ENCODE data around the gene AGPAT3. TPM values are rescaled to one million over a fixed set of nuclear protein-coding genes. Genes with fewer than 3 reads are reported as not detected.

AGPAT3 gene
- total and polyA plus RNA-seq, 10 of the 15 experiments (the other 5 are each of a cell fraction or from before 2014, with no cell fraction given): 1.2 to 110 (median 30.8) TPM

DNA sequence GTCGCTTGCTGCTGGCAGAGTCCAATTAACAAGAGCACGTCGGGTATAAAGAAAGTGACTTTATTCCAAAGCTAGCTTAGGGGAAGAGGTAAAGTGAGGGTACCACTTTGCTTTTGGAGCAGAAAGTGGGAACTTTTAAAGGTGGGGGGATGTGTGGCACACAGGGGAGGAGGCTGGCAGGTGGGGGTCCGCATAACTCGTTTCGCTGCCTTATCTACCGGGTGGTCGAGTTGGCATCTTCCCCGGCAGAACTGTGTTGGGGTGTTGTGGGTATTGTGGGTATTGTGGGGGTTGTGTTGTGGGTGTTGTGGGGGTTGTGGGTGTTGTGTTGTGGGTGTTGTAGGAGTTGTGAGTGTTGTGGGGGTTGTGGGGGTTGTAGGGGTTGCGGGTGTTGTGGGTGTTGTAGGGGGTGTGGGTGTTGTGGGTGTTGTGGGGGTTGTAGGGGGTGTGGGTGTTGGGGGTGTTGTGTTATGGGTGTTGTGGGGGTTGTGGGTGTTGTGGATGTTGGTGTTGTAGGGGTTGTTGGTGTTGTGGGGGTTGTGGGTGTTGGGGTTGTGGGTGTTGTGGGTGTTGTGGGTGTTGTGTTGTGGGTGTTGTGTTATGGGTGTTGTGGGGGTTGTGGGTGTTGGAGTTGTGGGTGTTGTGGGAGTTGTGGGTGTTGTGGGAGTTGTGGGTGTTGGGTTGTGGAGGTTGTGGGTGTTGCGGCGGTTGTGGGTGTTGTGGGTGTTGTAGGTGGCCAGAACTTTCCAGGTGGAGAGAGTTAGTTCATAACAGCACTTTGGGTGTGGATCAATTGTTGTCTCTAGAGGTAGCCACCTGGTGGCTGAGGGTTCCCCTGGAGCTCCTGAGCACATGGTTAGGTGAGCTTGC, 52.7 kb downstream of the AGPAT3 start (continued):
- no peak for TF ChIP-seq ETV6 (conservative IDR thresholded peaks at IDR 0.05 in 1 of 2, IDR thresholded peaks at IDR 0.05 in 1 of 2; ENCODE audit: borderline replicate concordance in 1 of 2, low read depth in 1 of 2)
- TF ChIP-seq TCF7 (IDR thresholded peaks at IDR 0.05; ENCODE audit: borderline replicate concordance): no peak
- TF ChIP-seq, protein P1, sequence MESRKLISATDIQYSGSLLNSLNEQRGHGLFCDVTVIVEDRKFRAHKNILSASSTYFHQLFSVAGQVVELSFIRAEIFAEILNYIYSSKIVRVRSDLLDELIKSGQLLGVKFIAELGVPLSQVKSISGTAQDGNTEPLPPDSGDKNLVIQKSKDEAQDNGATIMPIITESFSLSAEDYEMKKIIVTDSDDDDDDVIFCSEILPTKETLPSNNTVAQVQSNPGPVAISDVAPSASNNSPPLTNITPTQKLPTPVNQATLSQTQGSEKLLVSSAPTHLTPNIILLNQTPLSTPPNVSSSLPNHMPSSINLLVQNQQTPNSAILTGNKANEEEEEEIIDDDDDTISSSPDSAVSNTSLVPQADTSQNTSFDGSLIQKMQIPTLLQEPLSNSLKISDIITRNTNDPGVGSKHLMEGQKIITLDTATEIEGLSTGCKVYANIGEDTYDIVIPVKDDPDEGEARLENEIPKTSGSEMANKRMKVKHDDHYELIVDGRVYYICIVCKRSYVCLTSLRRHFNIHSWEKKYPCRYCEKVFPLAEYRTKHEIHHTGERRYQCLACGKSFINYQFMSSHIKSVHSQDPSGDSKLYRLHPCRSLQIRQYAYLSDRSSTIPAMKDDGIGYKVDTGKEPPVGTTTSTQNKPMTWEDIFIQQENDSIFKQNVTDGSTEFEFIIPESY (IDR thresholded peaks at IDR 0.05): no peak
- TF ChIP-seq KDM1A (IDR thresholded peaks at IDR 0.05; ENCODE audit: borderline replicate concordance): no peak
- TF ChIP-seq CREM (IDR thresholded peaks at IDR 0.05; ENCODE audit: low read depth): no peak
- peak; percentile 37; the same call in 1 of the 2 replicates for TF ChIP-seq RAD21 (IDR thresholded peaks at IDR 0.05; ENCODE audit: insufficient read depth, low read depth, low read length)
- TF ChIP-seq, protein P2, sequence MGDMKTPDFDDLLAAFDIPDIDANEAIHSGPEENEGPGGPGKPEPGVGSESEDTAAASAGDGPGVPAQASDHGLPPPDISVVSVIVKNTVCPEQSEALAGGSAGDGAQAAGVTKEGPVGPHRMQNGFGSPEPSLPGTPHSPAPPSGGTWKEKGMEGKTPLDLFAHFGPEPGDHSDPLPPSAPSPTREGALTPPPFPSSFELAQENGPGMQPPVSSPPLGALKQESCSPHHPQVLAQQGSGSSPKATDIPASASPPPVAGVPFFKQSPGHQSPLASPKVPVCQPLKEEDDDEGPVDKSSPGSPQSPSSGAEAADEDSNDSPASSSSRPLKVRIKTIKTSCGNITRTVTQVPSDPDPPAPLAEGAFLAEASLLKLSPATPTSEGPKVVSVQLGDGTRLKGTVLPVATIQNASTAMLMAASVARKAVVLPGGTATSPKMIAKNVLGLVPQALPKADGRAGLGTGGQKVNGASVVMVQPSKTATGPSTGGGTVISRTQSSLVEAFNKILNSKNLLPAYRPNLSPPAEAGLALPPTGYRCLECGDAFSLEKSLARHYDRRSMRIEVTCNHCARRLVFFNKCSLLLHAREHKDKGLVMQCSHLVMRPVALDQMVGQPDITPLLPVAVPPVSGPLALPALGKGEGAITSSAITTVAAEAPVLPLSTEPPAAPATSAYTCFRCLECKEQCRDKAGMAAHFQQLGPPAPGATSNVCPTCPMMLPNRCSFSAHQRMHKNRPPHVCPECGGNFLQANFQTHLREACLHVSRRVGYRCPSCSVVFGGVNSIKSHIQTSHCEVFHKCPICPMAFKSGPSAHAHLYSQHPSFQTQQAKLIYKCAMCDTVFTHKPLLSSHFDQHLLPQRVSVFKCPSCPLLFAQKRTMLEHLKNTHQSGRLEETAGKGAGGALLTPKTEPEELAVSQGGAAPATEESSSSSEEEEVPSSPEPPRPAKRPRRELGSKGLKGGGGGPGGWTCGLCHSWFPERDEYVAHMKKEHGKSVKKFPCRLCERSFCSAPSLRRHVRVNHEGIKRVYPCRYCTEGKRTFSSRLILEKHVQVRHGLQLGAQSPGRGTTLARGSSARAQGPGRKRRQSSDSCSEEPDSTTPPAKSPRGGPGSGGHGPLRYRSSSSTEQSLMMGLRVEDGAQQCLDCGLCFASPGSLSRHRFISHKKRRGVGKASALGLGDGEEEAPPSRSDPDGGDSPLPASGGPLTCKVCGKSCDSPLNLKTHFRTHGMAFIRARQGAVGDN (IDR thresholded peaks at IDR 0.05): no peak
- no peak for TF ChIP-seq POLR2AphosphoS5 (IDR thresholded peaks at IDR 0.05; ENCODE audit: low read length)
- TF ChIP-seq, protein P3, sequence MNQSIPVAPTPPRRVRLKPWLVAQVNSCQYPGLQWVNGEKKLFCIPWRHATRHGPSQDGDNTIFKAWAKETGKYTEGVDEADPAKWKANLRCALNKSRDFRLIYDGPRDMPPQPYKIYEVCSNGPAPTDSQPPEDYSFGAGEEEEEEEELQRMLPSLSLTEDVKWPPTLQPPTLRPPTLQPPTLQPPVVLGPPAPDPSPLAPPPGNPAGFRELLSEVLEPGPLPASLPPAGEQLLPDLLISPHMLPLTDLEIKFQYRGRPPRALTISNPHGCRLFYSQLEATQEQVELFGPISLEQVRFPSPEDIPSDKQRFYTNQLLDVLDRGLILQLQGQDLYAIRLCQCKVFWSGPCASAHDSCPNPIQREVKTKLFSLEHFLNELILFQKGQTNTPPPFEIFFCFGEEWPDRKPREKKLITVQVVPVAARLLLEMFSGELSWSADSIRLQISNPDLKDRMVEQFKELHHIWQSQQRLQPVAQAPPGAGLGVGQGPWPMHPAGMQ (IDR thresholded peaks at IDR 0.05; ENCODE audit: borderline replicate concordance): peak; percentile 91
- TF ChIP-seq, protein P4, sequence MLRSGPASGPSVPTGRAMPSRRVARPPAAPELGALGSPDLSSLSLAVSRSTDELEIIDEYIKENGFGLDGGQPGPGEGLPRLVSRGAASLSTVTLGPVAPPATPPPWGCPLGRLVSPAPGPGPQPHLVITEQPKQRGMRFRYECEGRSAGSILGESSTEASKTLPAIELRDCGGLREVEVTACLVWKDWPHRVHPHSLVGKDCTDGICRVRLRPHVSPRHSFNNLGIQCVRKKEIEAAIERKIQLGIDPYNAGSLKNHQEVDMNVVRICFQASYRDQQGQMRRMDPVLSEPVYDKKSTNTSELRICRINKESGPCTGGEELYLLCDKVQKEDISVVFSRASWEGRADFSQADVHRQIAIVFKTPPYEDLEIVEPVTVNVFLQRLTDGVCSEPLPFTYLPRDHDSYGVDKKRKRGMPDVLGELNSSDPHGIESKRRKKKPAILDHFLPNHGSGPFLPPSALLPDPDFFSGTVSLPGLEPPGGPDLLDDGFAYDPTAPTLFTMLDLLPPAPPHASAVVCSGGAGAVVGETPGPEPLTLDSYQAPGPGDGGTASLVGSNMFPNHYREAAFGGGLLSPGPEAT (IDR thresholded peaks at IDR 0.05; ENCODE audit: low read depth): 0 out of 2 replicates have a peak, but pooled peaks have one; percentile 29
- no peak for TF ChIP-seq ZSCAN29 (IDR thresholded peaks at IDR 0.05)
- no peak for TF ChIP-seq ZNF274 (IDR thresholded peaks at IDR 0.05; ENCODE audit: insufficient read depth, insufficient read length)
- TF ChIP-seq BACH1 (IDR thresholded peaks at IDR 0.05; ENCODE audit: borderline replicate concordance): 0 out of 2 replicates have a peak, but pooled peaks have one; percentile 22
- TF ChIP-seq PAX8 (IDR thresholded peaks at IDR 0.05): no peak
- TF ChIP-seq IKZF2 (IDR thresholded peaks at IDR 0.05): peak; percentile 85 to 88
- TF ChIP-seq RCOR1 (conservative IDR thresholded peaks at IDR 0.05; ENCODE audit: low read depth, low read length): no peak
- peak; percentile 67 for TF ChIP-seq ATF7 (IDR thresholded peaks at IDR 0.05; ENCODE audit: low read depth)
- TF ChIP-seq, protein P5, sequence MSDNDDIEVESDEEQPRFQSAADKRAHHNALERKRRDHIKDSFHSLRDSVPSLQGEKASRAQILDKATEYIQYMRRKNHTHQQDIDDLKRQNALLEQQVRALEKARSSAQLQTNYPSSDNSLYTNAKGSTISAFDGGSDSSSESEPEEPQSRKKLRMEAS (IDR thresholded peaks at IDR 0.05; ENCODE audit: low read depth, low read length): 0 out of 2 replicates have a peak, but pooled peaks have one; percentile 68
- TF ChIP-seq TAF1 (IDR thresholded peaks at IDR 0.05; ENCODE audit: borderline replicate concordance, low read depth, low read length): no peak
- TF ChIP-seq IKZF1 (conservative IDR thresholded peaks at IDR 0.05): peak; percentile 32; the same call in 1 of the 2 replicates
- TF ChIP-seq BRCA1 (IDR thresholded peaks at IDR 0.05; ENCODE audit: low read depth, low read length): no peak
